Gastrocnemius medialis (tissue), 4 donors: ENCODE measurements around the gene DISP2.

Experiments
- POLR2A ChIP-seq, 2 donors: fragments of 450-650 bp; IDR thresholded peaks; one replicate each; pipeline ENCODE4 v1.6.1; 2017; ENCODE audit warnings: antibody characterized with exemption in 2 of 2, mild to moderate bottlenecking in 2 of 2, moderate library complexity in 2 of 2
- TF ChIP-seq, protein P1 (sequence below), 5 experiments: fragments of 450-650 bp in 3 of 5; fragments of 200-600 bp in 2 of 5; sonication (generic) in 2 of 5; IDR thresholded peaks in 4 of 5; conservative IDR thresholded peaks in 1 of 5; 1 replicate in 4 of 5; 2 replicates in 1 of 5; pipeline ENCODE4 v1.5.1; 2016 to 2019; ENCODE audit warnings: antibody characterized with exemption in 5 of 5, mild to moderate bottlenecking in 3 of 5, moderate library complexity in 3 of 5

DNA sequence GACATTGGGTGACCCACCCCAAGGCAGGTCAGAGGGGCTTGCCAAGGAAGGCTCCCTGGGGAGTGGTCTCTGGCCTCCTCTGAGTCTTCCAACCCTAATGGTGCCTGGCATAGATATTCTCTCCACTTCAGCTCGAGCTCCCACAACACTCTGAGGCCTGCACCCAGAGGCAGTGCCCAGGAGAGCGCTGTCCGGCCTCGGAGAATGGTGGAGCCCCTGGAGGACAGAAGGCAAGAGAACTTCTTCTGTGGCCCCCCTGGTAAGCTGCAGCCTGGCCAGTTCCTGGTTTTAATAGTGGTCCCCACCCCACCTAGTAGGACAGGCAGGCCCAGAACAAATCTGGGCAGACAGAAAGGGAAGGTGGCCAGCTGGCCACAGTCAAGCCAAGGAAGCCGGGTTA is 7.0 kb downstream of the DISP2 start:
- TF ChIP-seq, protein P1, sequence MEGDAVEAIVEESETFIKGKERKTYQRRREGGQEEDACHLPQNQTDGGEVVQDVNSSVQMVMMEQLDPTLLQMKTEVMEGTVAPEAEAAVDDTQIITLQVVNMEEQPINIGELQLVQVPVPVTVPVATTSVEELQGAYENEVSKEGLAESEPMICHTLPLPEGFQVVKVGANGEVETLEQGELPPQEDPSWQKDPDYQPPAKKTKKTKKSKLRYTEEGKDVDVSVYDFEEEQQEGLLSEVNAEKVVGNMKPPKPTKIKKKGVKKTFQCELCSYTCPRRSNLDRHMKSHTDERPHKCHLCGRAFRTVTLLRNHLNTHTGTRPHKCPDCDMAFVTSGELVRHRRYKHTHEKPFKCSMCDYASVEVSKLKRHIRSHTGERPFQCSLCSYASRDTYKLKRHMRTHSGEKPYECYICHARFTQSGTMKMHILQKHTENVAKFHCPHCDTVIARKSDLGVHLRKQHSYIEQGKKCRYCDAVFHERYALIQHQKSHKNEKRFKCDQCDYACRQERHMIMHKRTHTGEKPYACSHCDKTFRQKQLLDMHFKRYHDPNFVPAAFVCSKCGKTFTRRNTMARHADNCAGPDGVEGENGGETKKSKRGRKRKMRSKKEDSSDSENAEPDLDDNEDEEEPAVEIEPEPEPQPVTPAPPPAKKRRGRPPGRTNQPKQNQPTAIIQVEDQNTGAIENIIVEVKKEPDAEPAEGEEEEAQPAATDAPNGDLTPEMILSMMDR (IDR thresholded peaks at IDR 0.05 in 4 of 5, conservative IDR thresholded peaks at IDR 0.05 in 1 of 5) = no peak
- TF ChIP-seq POLR2A (IDR thresholded peaks at IDR 0.05) = no peak
